DND-41 (cell line): ENCODE data around the gene VAV3.
"Not testable (repeated sequence)": the region's sequence is repeated elsewhere in the genome, so short reads cannot be mapped to it uniquely, and the experiment has no call there.

Experiments
- ATAC-seq: fragments of 200-7000 bp; cut with Tn5 transposase; 3 replicates; pipeline ENCODE4 v1.9.1; 2021; ENCODE audit warnings: low read depth; ENCODE audit not compliant: insufficient read depth
- DNase-seq: peaks from one replicate; pipeline ENCODE4 v3.0.0-alpha.2; 2020
- H2AFZ ChIP-seq: 2 replicates; pipeline ENCODE4 v1.6.0; 2012; ENCODE audit warnings: low read depth, low read length
- H3K27ac ChIP-seq: 2 replicates; pipeline ENCODE4 v1.5.1; 2012; ENCODE audit warnings: low read length, inconsistent platforms
- H3K27me3 ChIP-seq: fragments of 200-600 bp; sonication (generic); 2 replicates; pipeline ENCODE4 v1.6.0; 2012; ENCODE audit warnings: low read length, mild to moderate bottlenecking, inconsistent platforms; ENCODE audit not compliant: insufficient read depth, poor library complexity
- H3K36me3 ChIP-seq: 2 replicates; pipeline ENCODE4 v1.5.1; 2012; ENCODE audit warnings: low read length, inconsistent platforms; ENCODE audit not compliant: insufficient read depth
- H3K4me1 ChIP-seq: 2 replicates; pipeline ENCODE4 v1.5.1; 2012; ENCODE audit warnings: mild to moderate bottlenecking, low read length; ENCODE audit not compliant: insufficient read depth
- H3K4me2 ChIP-seq: 2 replicates; pipeline ENCODE4 v1.6.0; 2012; ENCODE audit warnings: mild to moderate bottlenecking, moderate library complexity, low read length, inconsistent platforms; ENCODE audit not compliant: insufficient read depth
- H3K4me3 ChIP-seq, 2 experiments: fragments of 200-600 bp in 1 of 2; shearing (Covaris generic) in 1 of 2; 2 replicates each; pipeline ENCODE4 v1.5.1; 2012 to 2016; ENCODE audit warnings: inconsistent platforms in 2 of 2, low read length in 2 of 2, mild to moderate bottlenecking in 2 of 2, low read depth in 1 of 2, moderate library complexity in 1 of 2
- H3K79me2 ChIP-seq: 2 replicates; pipeline ENCODE4 v1.6.0; 2012; ENCODE audit warnings: low read length, inconsistent platforms; ENCODE audit not compliant: insufficient read depth
- H3K9ac ChIP-seq: 2 replicates; pipeline ENCODE4 v1.6.0; 2012; ENCODE audit warnings: low read depth, mild to moderate bottlenecking, inconsistent platforms, low read length, moderate library complexity
- H3K9me3 ChIP-seq: 2 replicates; pipeline ENCODE4 v1.5.1; 2012; ENCODE audit warnings: low read length, moderate library complexity, mild to moderate bottlenecking, inconsistent platforms; ENCODE audit not compliant: insufficient read depth, severe bottlenecking
- H4K20me1 ChIP-seq: 2 replicates; pipeline ENCODE4 v1.6.0; 2012; ENCODE audit warnings: low read length; ENCODE audit not compliant: insufficient read depth
- CTCF ChIP-seq: IDR thresholded peaks from 2 replicates; pipeline ENCODE4 v1.5.1; 2012; ENCODE audit warnings: borderline replicate concordance, low read length, moderate library complexity, mild to moderate bottlenecking; ENCODE audit not compliant: poor library complexity, severe bottlenecking; ENCODE audit errors: extremely low read depth
- EZH2 ChIP-seq: IDR thresholded peaks from 3 replicates; pipeline ENCODE4 v1.6.1; 2012; ENCODE audit warnings: borderline replicate concordance, low read depth, mild to moderate bottlenecking, moderate library complexity, low read length, inconsistent platforms; ENCODE audit not compliant: severe bottlenecking

The VAV3 gene

GRCh38 chr1:107707111-107707510 lies 257.9 kb downstream of the VAV3 start:
- peaks cover 23% of the 10 kb centered on the region for H3K36me3 ChIP-seq
- no peak overlapping the region for H2AFZ ChIP-seq
- H3K27me3 ChIP-seq = no peaks in the 10 kb centered on the region
- no peak overlapping the region for H3K9ac ChIP-seq
- no peaks in the 10 kb centered on the region for H3K4me1 ChIP-seq
- H4K20me1 ChIP-seq = no peaks in the 10 kb centered on the region
- no peak overlapping the region for H3K4me2 ChIP-seq
- H3K9me3 ChIP-seq = no peaks in the 10 kb centered on the region
- ATAC-seq (no peak), DNase-seq (no peak)
- H3K79me2 ChIP-seq = no peaks in the 10 kb centered on the region
- H3K4me3 ChIP-seq = no peak overlapping the region
- no peak for TF ChIP-seq EZH2
- no peak overlapping the region for H3K27ac ChIP-seq

GRCh38 chr1:107706182-107706581 lies 258.8 kb downstream of the VAV3 start:
- Histone ChIP-seq H3K27me3 (no peaks in the 10 kb centered on the region), H3K4me1 (no peaks in the 10 kb centered on the region), H3K36me3 (peaks cover 30% of the 10 kb centered on the region), H3K27ac (no peak overlapping the region), H3K79me2 (no peaks in the 10 kb centered on the region), H3K4me3 (no peak overlapping the region), H2AFZ (no peak overlapping the region), H3K9ac (no peak overlapping the region), H3K9me3 (no peaks in the 10 kb centered on the region), H4K20me1 (no peaks in the 10 kb centered on the region), H3K4me2 (no peak overlapping the region)
- TF ChIP-seq CTCF (no peak), EZH2 (no peak)
- DNase-seq = no peak
- no peak for ATAC-seq

- TF ChIP-seq CTCF = no peak
- TF ChIP-seq EZH2 = no peak
- H3K9ac ChIP-seq = no peak overlapping the region
- H3K4me2 ChIP-seq = no peak overlapping the region
- H3K27me3 ChIP-seq = no peaks in the 10 kb centered on the region
- H3K4me3 ChIP-seq = no peak overlapping the region
- peaks cover 31% of the 10 kb centered on the region for H3K36me3 ChIP-seq
- no peaks in the 10 kb centered on the region for H4K20me1 ChIP-seq
- ATAC-seq (no peak), DNase-seq (no peak)
- H2AFZ ChIP-seq = no peak overlapping the region
- no peaks in the 10 kb centered on the region for H3K79me2 ChIP-seq
- no peaks in the 10 kb centered on the region for H3K4me1 ChIP-seq
- H3K9me3 ChIP-seq = no peaks in the 10 kb centered on the region
- H3K27ac ChIP-seq = no peak overlapping the region
These were observed 260.1 kb downstream of the VAV3 start for GRCh38 chr1:107704911-107705310.

- Histone ChIP-seq H4K20me1 (no peaks in the 10 kb centered on the region), H2AFZ (no peak overlapping the region), H3K4me3 (no peak overlapping the region), H3K4me1 (no peaks in the 10 kb centered on the region), H3K27me3 (no peaks in the 10 kb centered on the region), H3K9ac (no peak overlapping the region), H3K4me2 (no peak overlapping the region), H3K27ac (no peak overlapping the region), H3K79me2 (no peaks in the 10 kb centered on the region), H3K9me3 (no peaks in the 10 kb centered on the region), H3K36me3 (peaks cover 31% of the 10 kb centered on the region)
- DNase-seq (no peak), ATAC-seq (no peak)
- TF ChIP-seq EZH2 (no peak), CTCF (no peak)
These were observed 261.9 kb downstream of the VAV3 start for GRCh38 chr1:107702946-107703571.

DNA sequence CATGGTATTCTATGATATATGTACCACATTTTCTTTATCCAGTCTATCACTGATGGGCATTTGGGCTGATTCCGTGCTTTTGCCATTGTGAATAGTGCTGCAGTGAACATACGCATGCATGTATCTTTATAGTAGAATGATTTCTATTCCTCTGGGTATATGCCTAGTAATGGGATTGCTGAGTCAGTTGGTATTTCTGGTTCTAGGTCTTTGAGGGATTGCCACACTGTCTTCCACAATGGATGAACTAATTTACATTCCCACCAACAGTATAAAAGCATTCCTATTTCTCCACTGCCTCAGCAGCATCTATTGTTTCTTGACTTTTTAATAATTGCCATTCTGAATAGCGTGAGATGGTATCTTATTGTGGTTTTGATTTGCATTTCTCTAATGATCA lies 264.3 kb downstream of the VAV3 start:
- H3K4me3 ChIP-seq, H3K79me2 ChIP-seq, H3K9ac ChIP-seq, H4K20me1 ChIP-seq, H3K4me2 ChIP-seq, H3K9me3 ChIP-seq, H3K4me1 ChIP-seq, H2AFZ ChIP-seq, H3K27ac ChIP-seq, DNase-seq, H3K27me3 ChIP-seq, ATAC-seq: not testable (repeated sequence)
- peaks cover 37% of the 10 kb centered on the region for H3K36me3 ChIP-seq
